Stimulated activated CD4-positive, alpha-beta T cell treated with anti-CD3 and anti-CD28 coated beads, Interleukin-2, amount 100 ng/mL, for 24 hours (primary cell): Measurements from ENCODE around the gene POU3F1.
"Not testable (repeated sequence)": the region's sequence is repeated elsewhere in the genome, so short reads cannot be mapped to it uniquely, and the experiment has no call there.

Experiments used
- DNase-seq, 2 donors: peaks; one replicate each; pipeline ENCODE4 v3.0.0-alpha.2; 2020

Gene POU3F1

GRCh38 chr1:38045401-38046332 is 926 bp downstream of the POU3F1 start:
- DNase-seq = peak in 1 of 2 donors; percentile 20

- no peak for DNase-seq
Observed at GRCh38 chr1:38044221-38045215, 2.1 kb downstream of the POU3F1 start.

- no peak for DNase-seq
Observed at GRCh38 chr1:38043036-38043747, 3.4 kb downstream of the POU3F1 start.

GRCh38 chr1:38041936-38042834 is 4.4 kb downstream of the POU3F1 start:
- no peak for DNase-seq

GRCh38 chr1:38039331-38040088 is 7.1 kb downstream of the POU3F1 start:
- no peak for DNase-seq

GRCh38 chr1:38038861-38039260 is 7.7 kb downstream of the POU3F1 start:
- DNase-seq = no peak

DNA sequence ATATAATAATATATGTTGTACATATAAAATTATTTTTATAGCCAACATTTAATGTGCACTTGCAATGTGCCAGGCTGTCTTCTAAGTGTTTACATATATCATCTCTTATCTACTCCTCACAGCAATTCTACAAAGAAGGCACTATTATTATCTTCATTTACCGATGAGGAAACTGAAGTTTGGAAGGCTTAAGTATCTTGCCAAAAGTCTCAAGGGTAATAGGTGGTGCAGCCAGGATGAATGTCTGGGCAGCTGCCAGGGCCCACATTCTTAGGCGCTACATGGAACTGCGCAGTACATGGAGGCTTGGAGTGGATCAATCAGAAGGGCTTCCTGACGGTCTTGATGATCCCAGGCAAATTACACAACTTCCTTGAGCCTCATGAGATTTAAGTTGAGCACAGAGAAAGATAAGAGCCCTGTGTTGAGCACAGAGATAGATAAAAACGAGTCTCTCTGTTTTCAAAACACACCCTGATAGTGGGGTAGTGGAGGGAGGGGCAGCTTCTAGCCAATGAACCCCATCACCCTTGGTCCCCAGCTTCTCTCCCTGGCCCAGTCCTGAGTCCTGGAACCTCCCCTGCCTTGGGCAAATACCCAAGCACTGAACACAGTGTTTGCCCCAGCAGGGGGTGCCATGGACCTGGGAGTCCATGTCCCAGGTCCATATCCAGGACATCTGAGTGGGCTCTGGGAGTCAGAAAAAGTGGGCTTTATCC is 9.2 kb downstream of the POU3F1 start:
- peak in 1 of 2 donors; percentile 25 for DNase-seq

DNA sequence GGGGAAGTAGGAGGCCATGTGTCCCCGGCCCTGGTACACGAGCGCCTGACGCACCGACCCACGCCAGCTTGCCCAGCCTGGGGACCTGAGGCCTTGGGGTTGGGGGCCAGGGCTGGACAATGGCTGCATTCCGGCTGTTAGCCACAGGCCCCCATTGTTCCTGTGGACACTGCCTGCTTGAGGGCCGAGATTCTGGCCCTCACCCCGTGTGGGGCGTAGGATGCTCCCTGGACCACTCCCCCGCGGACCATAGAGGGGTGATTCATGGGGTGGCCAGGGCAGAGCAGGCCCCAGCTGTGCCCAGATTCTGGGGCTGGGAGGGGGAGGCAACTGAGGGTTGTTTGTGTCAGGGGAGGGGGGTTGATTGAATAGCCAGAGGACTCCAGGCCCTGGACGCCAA is 11.7 kb downstream of the POU3F1 start:
- DNase-seq = no peak

- not testable (repeated sequence) for DNase-seq
Observed at GRCh38 chr1:38032992-38033391, 13.6 kb downstream of the POU3F1 start.

GRCh38 chr1:38031513-38031866 is 15.1 kb downstream of the POU3F1 start:
- no peak for DNase-seq

- DNase-seq = no peak
Observed at GRCh38 chr1:38030596-38031512, 15.7 kb downstream of the POU3F1 start.

DNA sequence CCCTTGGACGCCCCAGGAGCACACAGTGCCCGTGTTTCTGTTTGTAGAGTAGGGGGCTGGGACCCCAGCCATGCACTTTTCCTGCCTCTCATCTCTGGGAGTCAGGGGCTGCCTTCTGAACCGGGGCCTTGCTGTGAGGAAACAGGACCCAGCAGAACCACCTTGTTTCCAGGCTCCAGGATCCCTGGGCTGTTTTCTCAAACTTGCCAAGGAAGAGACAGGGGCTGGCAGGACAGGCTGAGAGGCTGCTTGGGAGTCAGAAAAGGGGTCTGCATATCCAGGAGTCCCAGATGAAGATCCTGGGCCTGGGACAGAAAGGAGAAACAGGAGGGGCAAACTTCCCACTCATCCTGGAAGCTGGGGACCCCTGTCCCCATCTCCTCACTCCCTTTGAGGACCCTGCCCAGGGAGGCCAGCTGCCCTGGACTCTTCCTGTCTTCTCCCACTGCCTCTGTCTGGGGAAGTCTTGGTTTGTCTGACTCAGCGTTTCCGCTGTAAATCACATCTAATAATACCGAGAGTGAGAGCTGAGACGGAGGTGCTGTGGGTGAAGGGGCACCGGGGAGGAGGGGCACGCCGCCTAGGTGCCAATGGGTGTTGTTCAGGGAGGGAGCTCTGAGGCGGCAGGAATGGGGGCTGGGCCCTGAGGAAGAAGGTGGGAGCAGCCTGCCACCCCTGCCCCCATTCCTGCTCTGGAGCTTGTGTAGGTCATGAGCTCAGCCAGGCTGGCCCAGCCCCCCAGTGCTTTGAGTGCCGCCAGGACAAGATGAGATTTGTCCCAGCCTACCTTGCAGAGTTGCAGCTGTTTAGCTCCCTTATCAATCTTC is 16.7 kb downstream of the POU3F1 start:
- peak; percentile 82 to 84 for DNase-seq

DNA sequence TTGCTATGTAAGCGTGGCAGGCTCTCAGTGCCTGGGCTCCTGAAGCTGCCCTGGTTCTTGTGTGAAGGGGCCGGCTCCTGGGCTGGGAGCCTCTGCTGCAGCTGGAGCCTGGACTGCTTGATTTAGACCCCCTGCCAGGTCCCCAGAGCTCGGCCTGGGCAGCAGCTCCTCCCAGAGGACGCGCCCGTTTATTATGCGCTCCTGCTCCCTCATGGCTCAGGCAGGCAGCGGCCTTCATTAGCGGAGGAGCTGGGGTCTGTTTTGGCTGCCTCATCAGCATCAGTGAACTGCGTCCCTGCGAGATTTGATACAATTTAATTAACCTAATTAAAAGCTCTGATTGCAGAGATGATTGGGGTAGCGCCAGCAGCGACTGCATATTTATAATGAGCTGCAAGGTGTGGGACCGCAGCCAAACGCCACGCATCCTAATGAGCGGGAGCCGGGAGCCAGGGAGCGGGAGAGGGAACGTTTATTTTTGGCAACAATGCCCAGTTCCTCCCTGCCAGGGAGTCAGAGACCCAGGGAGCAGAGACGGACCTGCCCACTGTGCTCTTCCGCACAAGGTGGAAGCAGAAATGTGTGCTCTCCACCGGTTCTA is 17.4 kb downstream of the POU3F1 start:
- DNase-seq = no peak

GRCh38 chr1:38028671-38029070 is 17.9 kb downstream of the POU3F1 start:
- DNase-seq = no peak

DNA sequence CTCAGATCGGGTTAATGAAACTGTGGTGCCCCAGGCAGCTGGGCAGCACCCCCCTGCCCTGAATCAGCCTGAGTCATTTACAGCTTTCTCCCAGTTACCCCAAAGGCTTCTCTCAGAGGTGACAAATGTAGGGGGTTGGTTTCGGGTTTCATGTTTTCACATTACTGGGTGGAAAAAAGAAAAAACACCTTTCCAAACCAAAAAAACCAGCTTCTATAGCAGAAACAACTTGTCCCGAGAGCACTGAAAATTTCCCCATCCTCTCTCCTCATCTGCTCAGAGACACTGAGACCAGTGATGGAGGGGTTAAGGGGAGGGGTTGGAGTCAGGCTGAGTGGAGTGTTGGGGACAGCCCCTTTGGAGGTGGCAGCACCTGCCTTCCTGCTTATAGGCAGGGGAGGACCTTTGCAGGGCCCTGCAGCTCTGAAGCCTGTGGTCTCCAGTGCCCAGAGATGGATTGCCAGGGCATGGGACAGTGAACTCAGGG is 18.4 kb downstream of the POU3F1 start:
- peak; percentile 78 to 83 for DNase-seq

- DNase-seq = no peak
Observed at GRCh38 chr1:38027201-38028104, 19.1 kb downstream of the POU3F1 start.
